Activated CD8-positive, alpha-beta T cell treated with anti-CD3 and anti-CD28 coated beads for 36 hours (primary cell): ENCODE measurements around the gene ABCB8. TPM values are rescaled to one million over a fixed set of nuclear protein-coding genes. Genes with fewer than 3 reads are reported as not detected.
A peak's percentile ranks its signal among the peaks of the same experiment; 100 is the strongest.

Source experiments
- ATAC-seq: fragments of 200-7000 bp; cut with Tn5 transposase; one replicate; pipeline ENCODE4 v1.10.0; 2021; ENCODE audit warnings: mild to moderate bottlenecking, moderate library complexity
- CTCF ChIA-PET: fragments of 350-600 bp; sonication (Branson Sonifier 250); formaldehyde crosslinking; loops from one replicate; lab custom pipeline; 2021; ENCODE audit warnings: antibody characterized with exemption; lab: Charles Lee
- POLR2A ChIA-PET: fragments of 350-600 bp; sonication (Branson Sonifier 250); formaldehyde crosslinking; loops from one replicate; lab custom pipeline; 2021; ENCODE audit warnings: antibody characterized with exemption; lab: Charles Lee
- DNase-seq: peaks from one replicate; pipeline ENCODE4 v3.0.0-alpha.2; 2020
- H3K27ac Mint-ChIP-seq: one replicate; pipeline ENCODE4 v1.8.0; 2021; ENCODE audit warnings: mild to moderate bottlenecking, mixed read lengths
- H3K27me3 Mint-ChIP-seq: one replicate; pipeline ENCODE4 v1.8.0; 2021; ENCODE audit warnings: mixed read lengths
- H3K36me3 Mint-ChIP-seq: one replicate; pipeline ENCODE4 v1.8.0; 2021; ENCODE audit warnings: low read depth, mixed read lengths
- H3K4me1 Mint-ChIP-seq: one replicate; pipeline ENCODE4 v1.8.0; 2021; ENCODE audit warnings: low read depth, mixed read lengths
- H3K4me3 Mint-ChIP-seq: one replicate; pipeline ENCODE4 v1.8.0; 2021; ENCODE audit warnings: mild to moderate bottlenecking, moderate library complexity, mixed read lengths
- H3K9me3 Mint-ChIP-seq: one replicate; pipeline ENCODE4 v1.8.0; 2021; ENCODE audit warnings: mixed read lengths
- CTCF ChIP-seq: fragments of 200-600 bp; IDR thresholded peaks from one replicate; pipeline ENCODE4 v1.8.0; 2022; ENCODE audit warnings: antibody characterized with exemption, mild to moderate bottlenecking
- intact Hi-C: fragments of 100-400 bp; cut with micrococcal nuclease; formaldehyde crosslinking; loops from one replicate; pipeline ENCODE4 v1.10.0; 2022
- total RNA-seq, 2 experiments: library from RNA; stranded (reverse); gene quantifications; one replicate each; pipeline ENCODE4 v1.2.3, GENCODE V29; 2021

Gene ABCB8
- total RNA-seq, 2 experiments from 2014 or later, result 41.4 to 47.5 TPM

GRCh38 chr7:151081170-151082101, 53.2 kb downstream of the ABCB8 start:
- Mint-ChIP-seq H3K4me1 (peaks cover 39% of the 10 kb centered on the region), H3K9me3 (no peaks in the 10 kb centered on the region), H3K27me3 (peaks cover 13% of the 10 kb centered on the region), H3K4me3 (peak overlapping the region; percentile 99), H3K36me3 (peaks cover 18% of the 10 kb centered on the region), H3K27ac (peak overlapping the region; percentile 76)
- ChIA-PET CTCF (interaction anchor here (1.0 to 3.7 kb wide), 4 partner anchors 9 to 64 kb away, joined by 3 to 38 read pairs (median 4); no protein-coding TSS in a partner anchor), POLR2A (interaction anchor here (1.2 kb wide), 1 partner anchor 13 kb away, joined by 3 read pairs; no protein-coding TSS in a partner anchor)
- no peak for DNase-seq
- intact Hi-C loops, result loop anchor here (2.0 kb wide), 1 partner anchor 23 kb away; the partner anchor contains the start of gene SLC4A2
- no peak for TF ChIP-seq CTCF
- ATAC-seq, result no peak

GRCh38 chr7:151082141-151083070, 54.2 kb downstream of the ABCB8 start:
- Mint-ChIP-seq H3K27ac (peak overlapping the region; percentile 95), H3K9me3 (no peaks in the 10 kb centered on the region), H3K36me3 (peaks cover 18% of the 10 kb centered on the region), H3K4me3 (peak overlapping the region; percentile 99), H3K27me3 (peaks cover 14% of the 10 kb centered on the region), H3K4me1 (peaks cover 38% of the 10 kb centered on the region)
- POLR2A ChIA-PET, result interaction anchor here (0.7 to 1.3 kb wide), 2 partner anchors 44 to 74 kb away, joined by 3 to 4 read pairs; no protein-coding TSS in a partner anchor
- no peak for TF ChIP-seq CTCF
- intact Hi-C loops, result loop anchor here (2.0 kb wide), 1 partner anchor 24 kb away; the partner anchor contains the start of gene SLC4A2
- CTCF ChIA-PET, result interaction anchor here (1.0 to 3.7 kb wide), 5 partner anchors 22 to 120 kb away, joined by 3 to 38 read pairs (median 3); no protein-coding TSS in a partner anchor
- DNase-seq, result no peak
- ATAC-seq, result no peak

- H3K9me3 Mint-ChIP-seq, result no peaks in the 10 kb centered on the region
- peak within 1 kb of the TSS; percentile 99 for H3K4me3 Mint-ChIP-seq
- intact Hi-C loops, result loop anchor here (2.0 kb wide), 1 partner anchor 24 kb away; the partner anchor contains the start of gene SLC4A2
- DNase-seq (peak; percentile 90), ATAC-seq (peak; percentile 65)
- ChIA-PET POLR2A (interaction anchor here (1.1 to 1.3 kb wide), 3 partner anchors 25 to 75 kb away, joined by 3 to 4 read pairs (median 3); partner anchors contain the start of gene ABCB8), CTCF (interaction anchor here (1.0 to 3.7 kb wide), 8 partner anchors 23 to 120 kb away, joined by 3 to 38 read pairs (median 3); no protein-coding TSS in a partner anchor)
- peaks cover 16% of the 10 kb centered on the region for H3K36me3 Mint-ChIP-seq
- peaks cover 41% of the 10 kb centered on the region for H3K4me1 Mint-ChIP-seq
- peak within 1 kb of the TSS; percentile 95 for H3K27ac Mint-ChIP-seq
- no peak for TF ChIP-seq CTCF
- H3K27me3 Mint-ChIP-seq, result peaks cover 17% of the 10 kb centered on the region
Observed at GRCh38 chr7:151083071-151083823, 55.0 kb downstream of the ABCB8 start, which contains the start of gene TMUB1. Gene TMUB1, minus strand, starts transcription at chr7:151083493. Its CDS starts 930 bp downstream, at chr7:151082563.

- DNase-seq (no peak), ATAC-seq (no peak)
- H3K4me1 Mint-ChIP-seq, result peaks cover 40% of the 10 kb centered on the region
- no peaks in the 10 kb centered on the region for H3K9me3 Mint-ChIP-seq
- peaks cover 15% of the 10 kb centered on the region for H3K36me3 Mint-ChIP-seq
- peak overlapping the region; percentile 46 for H3K27ac Mint-ChIP-seq
- H3K27me3 Mint-ChIP-seq, result peaks cover 18% of the 10 kb centered on the region
- no peak for TF ChIP-seq CTCF
- H3K4me3 Mint-ChIP-seq, result peak overlapping the region; percentile 99
- intact Hi-C loops, result loop anchor here (2.0 kb wide), 1 partner anchor 25 kb away; the partner anchor contains the start of gene SLC4A2
- POLR2A ChIA-PET, result interaction anchor here (1.1 to 1.3 kb wide), 3 partner anchors 25 to 75 kb away, joined by 3 to 4 read pairs (median 3); partner anchors contain the start of gene ABCB8
- CTCF ChIA-PET, result interaction anchor here (1.0 to 3.7 kb wide), 7 partner anchors 23 to 121 kb away, joined by 3 to 38 read pairs (median 3); no protein-coding TSS in a partner anchor
Observed at GRCh38 chr7:151083824-151084160, 55.5 kb downstream of the ABCB8 start.
